Measurements from ENCODE around the gene AHCTF1.
A peak's percentile ranks its signal among the peaks of the same experiment; 100 is the strongest.
"Not testable (repeated sequence)": the region's sequence is repeated elsewhere in the genome, so short reads cannot be mapped to it uniquely, and the experiment has no call there.

The AHCTF1 gene

DNA sequence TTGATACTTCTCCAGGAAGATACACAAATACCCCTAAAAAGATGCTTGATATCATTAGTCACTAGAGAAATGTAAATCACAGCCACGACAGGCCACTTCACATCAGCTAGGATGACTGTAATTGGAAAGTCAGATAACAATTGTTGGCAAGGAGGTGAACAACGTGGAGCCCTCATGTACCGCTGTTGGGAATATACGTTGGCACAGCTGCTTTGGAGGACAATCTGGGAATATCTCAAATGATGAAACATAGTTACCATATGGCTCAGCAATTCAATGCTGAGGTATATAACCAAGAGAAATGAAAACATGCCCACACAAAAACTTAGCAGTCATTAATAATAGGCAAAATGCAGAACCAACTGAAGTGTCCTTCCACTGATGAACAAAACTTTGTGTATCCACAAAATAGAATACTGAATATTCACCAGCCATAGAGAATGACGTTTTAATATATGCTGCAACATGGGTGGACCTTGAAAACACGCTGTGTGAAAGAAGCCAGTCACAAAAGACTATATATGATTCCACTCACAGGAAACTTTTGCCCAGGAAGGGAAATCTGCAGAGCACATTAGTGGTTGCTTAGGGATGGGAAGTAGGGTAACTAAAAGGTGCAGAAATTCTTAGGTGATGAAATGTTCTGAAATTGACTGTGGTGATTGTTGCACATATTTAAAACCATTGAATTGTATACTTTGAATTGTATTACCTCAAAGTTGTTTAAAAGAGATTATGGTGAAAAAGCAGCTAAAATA is 95.4 kb downstream of the AHCTF1 start:
- DNase-seq (ENCODE audit: low spot score), result no peak

DNA sequence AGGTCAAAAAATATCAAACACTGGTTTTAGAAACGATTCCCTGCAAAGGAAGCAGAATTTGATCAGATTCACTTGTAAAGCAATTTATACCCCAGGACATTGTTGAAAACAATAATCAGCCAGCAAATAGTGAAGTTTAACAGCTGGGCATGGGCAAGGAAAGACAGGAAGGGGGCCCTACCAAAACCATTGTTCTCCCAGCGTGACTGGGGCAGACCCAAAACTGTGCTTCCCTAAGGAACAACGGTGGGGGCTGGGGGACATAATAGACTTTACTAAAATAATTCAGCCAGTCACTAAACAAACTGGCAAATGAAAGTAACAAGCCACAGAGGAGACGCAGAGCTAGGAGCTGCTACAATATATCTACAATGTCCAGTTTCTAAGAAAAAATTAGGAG is 100.2 kb downstream of the AHCTF1 start:
- DNase-seq (ENCODE audit: low spot score), result no peak

DNA sequence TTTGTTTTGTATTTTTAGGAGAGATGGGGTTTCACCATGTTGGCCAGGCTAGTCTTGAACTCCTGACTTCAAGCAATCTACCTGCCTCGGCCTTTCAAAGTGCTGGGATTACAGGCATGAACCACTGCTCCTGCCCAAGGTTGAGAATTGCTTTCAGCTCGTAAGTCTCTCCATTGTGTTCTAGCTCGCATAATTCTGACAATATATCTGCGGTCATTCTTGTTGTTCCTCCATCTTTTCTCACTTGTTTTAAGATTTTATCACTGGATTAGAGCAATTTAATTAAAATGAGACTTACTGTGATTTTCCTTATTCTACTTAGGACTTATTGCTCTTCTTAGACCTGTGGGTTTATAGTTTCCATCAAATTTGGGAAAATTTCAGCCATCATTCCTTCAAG is 102.9 kb downstream of the AHCTF1 start:
- DNase-seq (ENCODE audit: low spot score), result no peak

DNA sequence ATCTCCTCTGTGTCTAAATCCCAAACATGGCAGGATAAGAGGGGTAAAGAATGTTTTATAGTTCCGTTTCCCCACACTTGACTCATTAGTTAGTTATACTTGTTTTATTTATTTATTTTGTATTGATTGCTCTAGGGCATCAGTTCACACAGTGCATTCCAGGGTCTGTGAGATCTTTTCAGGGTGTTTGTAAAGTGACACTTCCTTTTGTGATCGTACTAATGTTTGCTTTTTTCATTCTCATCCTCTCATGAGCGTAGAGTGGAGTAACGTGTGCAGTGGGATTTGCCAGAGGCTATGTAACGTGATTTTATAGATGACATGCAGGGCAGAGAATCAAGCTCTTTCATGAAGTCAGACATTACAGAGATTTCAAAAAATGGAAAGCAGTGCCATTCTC is 104.4 kb downstream of the AHCTF1 start:
- DNase-seq (ENCODE audit: low spot score), result no peak

DNA sequence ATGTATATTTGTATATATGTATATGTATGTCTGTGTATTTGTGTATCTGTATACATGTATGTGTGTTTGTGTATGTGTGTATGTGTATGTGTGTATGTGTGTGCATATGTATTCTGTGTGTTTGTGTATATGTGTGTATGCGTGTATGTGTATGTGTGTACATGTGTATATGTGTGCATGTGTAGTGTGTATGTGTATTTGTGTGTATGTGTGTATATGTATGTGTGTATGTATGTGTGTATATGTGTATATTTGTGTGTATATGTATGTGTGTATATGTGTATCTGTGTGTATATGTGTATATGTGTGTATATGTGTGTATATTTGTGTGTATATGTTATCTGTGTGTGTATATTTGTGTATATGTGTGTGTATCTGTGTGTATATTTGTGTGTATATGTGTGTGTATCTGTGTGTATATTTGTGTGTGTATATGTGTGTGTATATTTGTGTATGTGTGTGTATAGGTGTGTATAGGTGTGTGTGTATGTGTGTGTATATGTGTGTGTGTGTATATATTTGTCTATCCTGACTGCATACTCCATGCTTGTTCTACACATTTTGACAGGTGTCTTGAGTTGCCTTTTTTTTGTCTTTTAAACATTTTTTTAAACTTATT is 106.1 kb downstream of the AHCTF1 start:
- no peak for DNase-seq (ENCODE audit: low spot score)

DNA sequence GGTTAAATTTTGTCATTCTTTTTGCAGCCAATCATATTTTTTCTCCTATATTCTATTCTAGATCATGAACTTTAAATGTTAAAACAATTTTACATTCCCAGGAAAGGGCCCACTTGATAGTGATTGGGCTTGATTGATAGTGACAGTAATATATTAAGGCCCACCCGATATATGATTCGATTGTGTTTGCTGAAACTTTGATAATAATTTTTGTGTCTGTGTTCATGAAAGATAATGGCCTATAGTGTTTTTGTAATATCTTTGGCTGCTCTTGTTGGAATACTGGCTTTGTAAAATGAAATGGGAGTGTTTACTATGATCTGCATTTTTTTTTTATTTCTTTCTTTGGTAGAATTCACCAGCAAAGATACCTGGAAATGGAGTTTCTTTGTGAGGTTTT is 107.2 kb downstream of the AHCTF1 start:
- DNase-seq (ENCODE audit: low spot score), result no peak

DNA sequence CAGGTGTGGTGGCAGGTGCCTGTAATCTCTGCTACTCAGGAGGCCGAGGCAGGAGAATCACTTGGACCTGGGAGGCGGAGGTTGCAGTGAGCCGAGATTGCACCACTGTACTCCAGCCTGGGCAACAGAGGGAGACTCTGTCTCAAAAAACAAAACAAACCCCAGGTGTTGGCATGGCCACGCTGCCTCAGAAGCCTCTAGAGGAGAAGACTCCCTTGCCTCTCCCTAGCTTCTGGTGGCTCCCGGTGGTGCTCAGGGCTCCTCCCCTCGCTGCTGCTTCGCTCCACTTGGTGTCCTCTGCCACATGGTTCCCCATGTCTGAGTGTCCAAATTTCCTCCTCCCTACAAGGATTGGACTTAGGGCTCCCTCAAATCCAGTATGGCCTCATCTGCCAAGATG is 109.6 kb downstream of the AHCTF1 start:
- DNase-seq (ENCODE audit: low spot score), result not testable (repeated sequence)

DNA sequence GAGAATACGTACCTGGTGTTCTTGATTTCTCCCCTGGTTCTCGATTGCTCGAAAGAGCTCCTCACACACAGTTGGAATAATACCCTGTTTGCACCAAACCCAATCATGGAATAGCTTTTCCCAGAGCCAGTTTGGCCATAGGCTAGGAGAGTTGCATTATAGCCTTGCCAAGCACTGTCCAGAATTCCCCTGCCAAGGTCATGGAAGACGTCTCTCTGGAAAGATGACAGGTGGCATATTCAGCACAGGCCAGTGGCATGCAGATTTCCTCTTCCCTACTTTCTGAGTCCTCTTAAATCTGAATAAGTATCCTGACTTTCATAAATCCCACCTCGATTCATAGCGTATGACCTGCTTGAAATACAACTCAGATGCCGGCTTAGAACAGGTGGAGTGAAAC is 111.1 kb downstream of the AHCTF1 start:
- DNase-seq (ENCODE audit: low spot score), result no peak

DNA sequence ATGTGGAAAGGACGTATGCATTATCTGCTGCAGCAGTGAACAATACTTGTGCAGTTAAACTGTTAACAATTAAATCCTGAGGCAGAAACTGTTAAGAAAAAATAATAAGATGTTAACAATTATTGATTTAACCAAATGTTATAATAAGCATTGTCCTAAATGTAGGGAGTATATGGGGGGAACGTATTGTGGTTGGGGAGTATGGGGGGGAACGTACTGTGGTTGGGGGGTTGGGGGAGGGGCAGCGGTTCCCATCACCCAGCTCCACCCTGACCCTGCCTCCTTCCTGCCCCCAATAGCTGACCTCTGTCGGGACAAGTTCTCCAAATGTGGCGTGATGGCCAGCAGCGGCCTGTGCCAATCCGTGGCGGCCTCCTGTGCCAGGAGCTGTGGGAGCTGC is 114.0 kb downstream of the AHCTF1 start:
- DNase-seq (ENCODE audit: low spot score), result peak; percentile 59

DNA sequence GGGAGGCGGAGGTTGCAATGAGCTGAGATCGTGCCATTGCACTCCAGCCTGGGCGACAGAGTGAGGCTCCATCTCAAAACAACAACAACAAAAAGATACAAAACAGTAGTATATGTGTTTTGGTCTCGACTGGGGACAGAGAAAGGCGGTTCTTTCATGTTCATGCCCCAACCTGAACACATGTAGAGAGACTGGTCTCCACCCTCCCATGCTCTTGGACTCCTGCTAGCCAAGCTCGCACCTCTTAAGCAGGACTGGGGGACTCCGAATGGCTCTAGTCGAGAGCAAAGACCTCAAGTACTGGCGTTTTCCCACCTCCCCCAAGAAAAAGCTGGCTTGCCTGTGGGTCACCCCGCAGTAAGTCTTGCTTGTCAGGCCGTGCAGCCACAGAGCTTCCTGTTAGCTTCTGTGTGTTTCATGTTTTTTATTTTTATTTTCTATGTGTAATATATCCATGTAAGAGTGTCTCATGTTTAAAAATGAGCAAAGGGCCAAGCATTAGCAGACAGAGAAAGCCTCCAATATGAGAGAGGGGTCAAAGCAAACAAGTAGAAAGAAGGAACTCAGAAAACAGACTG is 116.0 kb downstream of the AHCTF1 start:
- DNase-seq (ENCODE audit: low spot score), result no peak

DNA sequence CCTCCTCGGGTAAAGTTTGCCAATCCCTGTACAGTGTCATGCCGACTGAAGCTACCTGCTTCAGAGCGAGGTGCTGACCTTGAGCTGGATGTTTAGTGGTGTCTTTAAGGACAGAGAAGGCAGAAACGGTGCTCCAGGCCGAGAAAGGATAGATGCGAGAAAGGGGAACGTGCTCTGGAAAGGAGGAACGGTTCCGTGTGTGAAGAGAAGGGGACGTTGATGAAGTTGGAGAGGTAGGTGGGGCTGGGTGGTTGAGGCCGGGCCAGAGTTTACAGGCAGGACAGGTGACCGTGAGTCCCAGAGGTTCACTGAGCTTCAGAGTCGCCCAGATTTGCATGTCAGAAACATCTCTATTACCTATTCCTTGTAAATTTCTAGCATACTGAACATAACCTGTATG is 116.9 kb downstream of the AHCTF1 start:
- no peak for DNase-seq (ENCODE audit: low spot score)

DNA sequence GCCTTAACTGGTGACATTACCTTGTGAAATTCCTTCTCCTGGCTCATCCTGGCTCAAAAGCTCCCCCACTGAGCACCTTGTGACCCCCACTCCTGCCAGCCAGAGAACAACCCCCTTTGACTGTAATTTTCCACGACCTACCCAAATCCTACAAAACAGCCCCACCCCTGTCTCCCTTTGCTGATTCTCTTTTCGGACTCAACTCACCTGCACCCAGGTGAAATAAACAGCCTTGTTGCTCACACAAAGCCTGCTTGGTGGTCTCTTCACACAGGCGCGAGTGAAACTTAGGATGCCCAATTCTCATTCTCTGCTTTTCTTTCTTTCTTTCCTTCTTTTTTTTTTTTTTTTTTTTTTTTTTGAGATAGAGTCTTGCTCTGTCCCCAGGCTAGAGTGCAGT is 118.4 kb downstream of the AHCTF1 start:
- not testable (repeated sequence) for DNase-seq (ENCODE audit: low spot score)

DNA sequence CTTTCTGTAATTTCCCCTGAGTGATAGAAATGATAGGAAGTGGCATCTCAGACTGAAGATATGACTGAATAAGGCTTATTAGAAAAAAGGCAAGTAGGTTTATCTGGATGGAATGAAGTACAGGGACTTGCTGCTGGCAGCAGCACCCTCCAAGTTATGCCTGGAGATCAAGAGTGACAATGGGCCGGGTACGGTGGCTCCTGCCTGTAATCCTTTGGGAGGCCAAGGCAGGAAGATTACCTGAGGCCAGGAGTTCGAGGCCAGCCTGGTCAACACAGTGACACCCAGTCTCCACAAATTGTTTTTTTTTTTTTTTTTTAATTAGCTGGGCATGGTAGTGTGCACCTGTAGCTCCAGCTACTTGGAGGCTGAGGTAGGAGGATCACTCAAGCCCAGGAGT is 119.8 kb downstream of the AHCTF1 start:
- DNase-seq (ENCODE audit: low spot score), result no peak

DNA sequence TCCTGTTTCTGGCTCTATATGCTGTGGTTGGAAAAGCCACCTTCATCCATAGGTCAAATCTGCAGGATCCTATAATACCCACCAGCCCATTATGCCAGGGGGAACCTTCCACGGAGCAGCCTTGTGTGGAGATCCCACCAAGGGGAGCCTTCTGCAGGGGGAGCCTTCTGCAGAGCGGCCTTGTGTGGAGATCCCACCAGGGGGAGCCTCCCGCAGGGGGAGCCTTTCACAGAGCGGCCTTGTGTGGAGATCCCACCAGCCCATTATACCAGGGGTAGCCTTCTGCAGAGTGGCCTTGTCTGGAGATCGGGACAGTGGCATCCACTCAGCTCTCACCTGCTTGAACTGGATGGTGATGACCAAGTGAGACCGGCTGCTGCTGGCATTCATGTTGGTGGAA is 122.3 kb downstream of the AHCTF1 start:
- DNase-seq (ENCODE audit: low spot score), result no peak

DNA sequence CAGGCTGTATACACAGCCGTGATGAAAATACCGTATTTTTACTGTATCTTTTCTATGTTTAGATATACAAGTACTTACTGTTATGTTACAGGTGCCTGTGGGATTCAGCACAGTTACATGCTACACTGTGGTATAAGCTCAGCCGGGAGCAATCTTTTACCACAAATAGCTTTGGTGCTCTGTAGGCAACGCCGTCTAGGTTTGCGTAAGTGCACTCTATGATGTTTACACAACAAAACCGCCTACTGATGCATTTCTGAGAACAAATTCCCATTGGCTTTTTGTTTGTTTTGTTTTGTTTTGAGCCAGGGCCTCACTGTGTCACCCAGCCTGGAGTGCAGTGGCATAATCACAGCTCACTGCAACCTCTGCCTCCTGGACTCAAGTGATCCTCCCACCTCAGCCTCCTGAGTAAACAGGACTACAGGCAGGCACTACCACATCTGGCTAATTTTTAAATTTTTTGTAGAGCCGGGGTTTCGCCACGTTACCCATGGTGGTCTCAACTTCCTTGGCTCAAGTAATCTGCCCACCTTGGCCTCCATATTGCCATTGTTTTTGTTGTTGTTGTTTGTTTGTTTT is 126.5 kb downstream of the AHCTF1 start:
- no peak for DNase-seq (ENCODE audit: low spot score)

DNA sequence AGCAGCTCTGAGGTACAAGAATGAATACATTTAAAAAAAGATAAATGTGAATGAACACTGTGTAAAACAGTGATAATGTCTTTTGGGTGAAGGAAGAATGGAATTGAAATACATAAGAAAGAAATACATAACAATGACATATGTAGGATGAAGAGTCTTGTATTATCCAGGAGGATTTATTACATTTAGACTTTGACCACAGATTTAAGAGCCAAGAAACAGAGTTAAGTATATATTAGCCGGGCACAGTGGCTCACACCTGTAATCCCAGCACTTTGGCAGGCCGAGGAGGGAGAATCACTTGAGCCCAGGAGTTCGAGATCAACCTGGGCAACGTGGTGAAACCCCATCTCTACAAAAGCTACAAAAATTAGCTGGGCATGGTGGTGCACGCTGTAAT is 127.9 kb downstream of the AHCTF1 start:
- DNase-seq (ENCODE audit: low spot score), result no peak

DNA sequence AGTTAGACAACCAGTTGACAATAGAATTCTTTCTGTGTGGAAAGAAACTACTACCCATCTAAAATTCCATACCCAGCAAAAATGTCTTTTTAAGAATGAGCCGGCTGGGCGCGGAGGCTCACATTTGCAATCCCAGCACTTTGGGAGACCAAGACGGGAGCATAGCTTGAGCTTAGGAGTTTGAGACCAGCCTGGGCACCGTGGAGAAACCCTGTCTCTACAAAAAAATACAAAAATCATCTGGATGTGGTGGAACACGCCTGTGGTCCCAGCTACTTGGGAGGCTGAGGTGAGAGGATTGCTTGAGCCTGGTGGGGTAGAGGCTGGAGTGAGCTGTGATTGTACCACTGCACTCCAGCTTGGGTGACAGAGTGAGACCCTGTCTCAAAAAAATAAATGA is 128.4 kb downstream of the AHCTF1 start:
- no peak for DNase-seq (ENCODE audit: low spot score)

DNA sequence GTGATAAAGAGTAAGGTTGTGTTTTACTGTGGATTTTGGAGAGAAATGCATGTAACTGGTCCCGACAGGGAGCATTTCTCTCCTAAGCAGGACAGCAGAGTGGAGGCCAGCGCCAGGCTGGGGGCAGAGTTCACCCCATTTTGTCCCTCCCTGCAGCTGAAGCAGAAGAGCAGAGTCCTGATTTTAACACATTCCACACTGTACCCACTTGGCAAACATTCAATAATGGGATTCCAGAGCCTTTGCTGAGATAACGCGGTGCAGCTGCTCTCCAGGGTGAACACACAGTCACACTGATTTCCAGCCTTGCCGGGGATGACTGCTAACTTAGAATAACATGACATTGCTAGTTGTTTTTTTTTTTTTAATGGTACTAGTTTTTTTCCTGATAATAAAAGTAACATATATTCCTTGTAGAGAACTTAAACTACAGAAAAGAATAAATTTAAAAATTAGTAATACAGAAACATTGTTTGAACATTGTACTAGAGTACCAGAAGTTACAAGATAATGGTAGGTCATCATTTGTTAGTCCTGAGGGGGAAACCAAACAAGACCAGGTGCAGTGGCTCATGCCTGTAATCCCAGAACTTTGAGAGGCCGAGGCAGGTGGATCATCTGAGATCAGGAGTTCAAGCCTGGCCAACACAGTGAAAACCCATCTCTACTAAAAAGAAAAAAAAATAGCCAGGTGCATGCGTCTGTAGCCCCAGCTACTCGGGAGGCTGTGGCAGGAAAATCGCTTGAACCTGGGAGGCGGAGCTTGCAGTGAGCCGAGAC is 130.3 kb downstream of the AHCTF1 start:
- DNase-seq (ENCODE audit: low spot score), result no peak

DNA sequence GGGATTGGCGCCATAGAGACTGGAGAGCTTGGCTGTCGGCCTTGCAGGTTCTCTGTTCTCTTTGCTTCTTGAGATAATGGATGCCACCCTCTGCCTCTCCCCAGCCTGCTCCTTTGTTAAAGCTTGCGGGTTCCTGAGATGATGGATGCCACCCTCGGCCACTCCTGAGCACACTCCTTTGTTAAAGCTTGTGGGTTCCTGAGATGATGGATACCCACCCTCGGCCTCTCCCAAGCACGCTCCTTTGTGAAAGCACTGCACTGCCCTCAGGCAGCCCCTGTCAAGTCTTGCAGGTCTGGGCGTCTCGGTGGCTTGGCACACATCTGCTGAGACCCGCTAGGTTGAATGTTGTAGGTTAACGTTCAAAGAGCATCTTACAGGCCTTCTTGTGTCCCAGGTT is 131.0 kb downstream of the AHCTF1 start:
- no peak for DNase-seq (ENCODE audit: low spot score)

DNA sequence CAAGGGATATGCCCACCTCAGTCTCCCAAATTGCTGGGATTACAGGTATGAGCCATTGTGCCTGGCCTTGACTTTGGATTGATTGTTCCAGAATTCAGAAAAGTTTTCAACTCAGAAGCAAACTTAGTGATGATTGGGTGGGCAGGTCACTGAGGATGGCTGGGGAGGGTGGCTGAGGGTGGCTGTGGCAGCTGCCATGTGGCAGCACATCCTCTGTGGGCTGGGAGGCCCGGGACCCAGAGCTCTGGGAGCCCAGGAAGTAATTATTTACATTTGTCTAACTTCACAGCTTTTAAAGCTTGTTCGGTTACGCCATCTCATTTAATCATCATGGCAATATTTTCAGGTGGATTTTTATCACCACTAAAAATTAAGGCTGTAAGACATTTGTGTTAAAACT is 131.4 kb downstream of the AHCTF1 start:
- DNase-seq (ENCODE audit: low spot score), result no peak

DNA sequence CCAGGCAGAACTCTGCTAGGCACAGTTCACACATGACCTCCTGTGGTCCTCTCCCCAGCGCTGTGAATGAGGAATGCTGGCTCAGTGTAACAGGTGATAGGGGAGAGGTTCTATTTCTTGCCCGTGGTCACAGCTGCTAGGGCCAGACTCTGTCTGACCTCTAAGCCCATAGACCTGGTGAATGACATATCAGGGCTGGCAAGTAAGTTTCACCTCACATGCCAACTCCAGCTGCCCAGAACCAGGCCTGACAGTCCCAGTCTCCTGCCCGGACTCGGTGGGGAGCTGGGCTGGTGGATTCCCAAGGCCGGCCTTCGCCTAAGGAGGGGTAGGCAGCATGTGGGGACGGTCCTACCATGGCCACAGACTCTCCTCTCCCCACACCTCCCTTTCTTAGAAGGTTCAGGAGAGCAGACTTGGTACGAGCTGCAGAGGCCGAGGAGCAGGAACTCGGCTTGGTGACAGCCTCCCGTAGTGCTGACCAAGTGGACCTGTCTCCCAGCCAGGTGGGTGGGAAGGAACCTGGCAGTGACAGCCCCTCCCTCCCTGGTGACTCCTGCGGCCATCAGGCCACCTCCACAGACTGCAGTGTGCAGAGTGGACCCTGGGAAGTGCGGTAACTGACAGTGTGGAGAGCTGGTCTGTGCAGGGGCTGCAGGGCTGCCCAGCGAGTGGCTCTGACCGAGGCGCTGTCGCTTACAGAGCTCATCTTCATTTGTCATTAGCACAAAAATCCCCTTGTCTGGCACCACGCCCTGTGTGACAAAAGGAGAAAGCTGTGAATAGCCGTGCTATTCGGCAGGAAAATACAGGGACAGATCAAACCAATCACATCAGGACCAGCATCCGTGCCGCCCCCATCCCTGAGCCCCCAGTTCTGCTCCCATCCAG is 132.9 kb downstream of the AHCTF1 start:
- no peak for DNase-seq (ENCODE audit: low spot score)

DNA sequence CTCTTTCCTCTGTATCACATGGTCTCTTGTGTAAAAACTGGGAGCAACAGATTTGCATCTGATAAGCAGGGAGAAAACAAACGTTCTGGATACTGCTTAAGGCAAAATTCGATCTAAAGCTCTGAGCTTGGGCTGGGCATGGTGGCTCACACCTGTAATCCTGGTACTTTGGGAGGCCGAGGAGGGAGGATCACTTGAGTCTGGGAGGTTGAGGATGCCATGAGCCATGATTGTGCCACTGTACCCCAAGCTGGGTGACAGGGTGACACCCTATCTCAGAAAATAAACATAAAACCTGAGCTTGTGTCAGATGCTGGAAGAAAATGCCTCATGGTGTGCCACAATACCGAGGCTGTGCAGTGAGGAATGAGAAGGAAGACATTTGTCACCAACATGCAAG is 133.6 kb downstream of the AHCTF1 start:
- no peak for DNase-seq (ENCODE audit: low spot score)

Data from AG20443 (cell line).